ENCODE measurements around the gene CARMIL1.
"Not testable (repeated sequence)": the region's sequence is repeated elsewhere in the genome, so short reads cannot be mapped to it uniquely, and the experiment has no call there.

CARMIL1 gene

GRCh38 chr6:25418454-25419052 is 139.4 kb downstream of the CARMIL1 start:
- intact Hi-C loops (cut with DNase I) = no loop called here
- no peak for DNase-seq

DNA sequence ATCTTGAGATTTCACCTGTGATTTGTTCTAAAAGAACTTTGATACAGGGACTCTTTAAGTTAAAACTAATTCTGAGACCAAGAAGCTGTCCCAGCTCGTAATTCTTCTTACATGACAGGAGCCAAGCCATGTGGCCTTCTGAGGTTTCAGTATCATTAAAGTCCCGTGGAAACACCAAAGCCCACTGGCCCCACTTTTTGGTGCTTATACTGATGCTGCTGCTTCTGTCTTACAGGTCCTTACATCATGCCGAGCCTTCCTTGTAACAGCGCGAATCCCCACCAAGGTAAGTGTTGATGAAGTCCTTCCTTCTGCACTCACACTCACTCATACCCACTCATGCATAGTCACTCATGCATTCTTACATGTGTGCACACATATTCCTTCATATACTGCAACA is 140.7 kb downstream of the CARMIL1 start:
- intact Hi-C loops (cut with DNase I) = no loop called here
- DNase-seq = no peak

DNA sequence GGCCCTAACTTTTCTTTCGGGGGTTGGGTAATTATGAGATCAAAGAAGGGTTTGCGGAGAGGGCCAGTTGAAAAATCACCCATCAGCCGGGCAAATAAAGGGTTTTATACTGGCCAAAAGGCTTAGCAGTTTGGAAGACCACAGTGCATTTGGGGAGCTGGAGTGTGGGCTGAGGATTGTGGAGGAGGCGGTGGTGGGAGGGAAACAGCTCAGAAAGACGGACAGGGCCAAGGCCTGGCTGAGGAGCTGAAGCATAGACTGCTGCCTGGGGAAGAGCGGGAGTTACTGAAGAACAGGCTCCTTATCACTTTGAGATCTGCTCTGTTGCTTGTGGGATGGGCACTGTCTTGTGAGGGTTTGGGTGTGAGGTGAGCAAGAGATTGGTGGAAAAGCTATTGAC is 144.2 kb downstream of the CARMIL1 start:
- DNase-seq = no peak
- intact Hi-C loops (cut with DNase I) = no loop called here

GRCh38 chr6:25424303-25424702 is 145.1 kb downstream of the CARMIL1 start:
- intact Hi-C loops (cut with DNase I) = no loop called here
- no peak for DNase-seq

- intact Hi-C loops (cut with DNase I) = no loop called here
Observed at GRCh38 chr6:25427549-25427948, 148.4 kb downstream of the CARMIL1 start.

DNA sequence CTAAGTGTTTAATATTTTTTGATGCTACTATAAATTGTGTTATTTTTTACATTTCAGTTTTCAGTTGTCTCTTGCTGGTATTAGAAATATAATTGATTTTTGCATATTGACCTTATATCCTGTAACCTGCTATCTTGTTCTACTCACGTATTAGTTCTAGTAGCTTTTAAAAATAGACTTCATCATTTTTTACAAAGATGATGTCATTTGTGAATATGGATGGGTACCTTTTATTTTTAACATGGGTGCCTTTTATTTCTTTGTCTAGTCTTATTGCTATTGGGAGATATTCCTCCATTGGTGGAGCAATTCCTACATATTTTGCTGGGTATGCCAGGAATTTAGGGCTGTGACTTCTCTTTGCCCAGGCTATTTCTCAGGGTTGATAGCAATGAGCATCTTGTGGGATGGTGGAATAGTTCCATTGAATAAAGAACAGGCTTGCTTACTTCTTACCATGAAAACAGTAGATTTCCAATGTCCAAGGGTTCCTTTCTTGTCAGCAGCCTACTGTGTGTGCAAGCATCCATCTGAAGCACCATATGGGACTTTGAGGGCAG is 149.7 kb downstream of the CARMIL1 start:
- intact Hi-C loops (cut with DNase I) = no loop called here
- no peak for DNase-seq

More at GRCh38 chr6:25427549-25427948, 148.4 kb downstream of the CARMIL1 start:
- no peak for DNase-seq

- DNase-seq = no peak
- intact Hi-C loops (cut with DNase I) = no loop called here
Observed at GRCh38 chr6:25431306-25431974, 152.3 kb downstream of the CARMIL1 start.

- intact Hi-C loops (cut with DNase I) = no loop called here
- DNase-seq = no peak
Observed at GRCh38 chr6:25431975-25432307, 152.8 kb downstream of the CARMIL1 start.

- intact Hi-C loops (cut with DNase I) = no loop called here
- DNase-seq = no peak
Observed at GRCh38 chr6:25434921-25435320, 155.7 kb downstream of the CARMIL1 start.

GRCh38 chr6:25435416-25435985 is 156.3 kb downstream of the CARMIL1 start:
- no peak for DNase-seq

GRCh38 chr6:25436760-25437159 is 157.6 kb downstream of the CARMIL1 start:
- intact Hi-C loops (cut with DNase I) = no loop called here
- no peak for DNase-seq

More at GRCh38 chr6:25435416-25435985, 156.3 kb downstream of the CARMIL1 start:
- intact Hi-C loops (cut with DNase I) = no loop called here

DNA sequence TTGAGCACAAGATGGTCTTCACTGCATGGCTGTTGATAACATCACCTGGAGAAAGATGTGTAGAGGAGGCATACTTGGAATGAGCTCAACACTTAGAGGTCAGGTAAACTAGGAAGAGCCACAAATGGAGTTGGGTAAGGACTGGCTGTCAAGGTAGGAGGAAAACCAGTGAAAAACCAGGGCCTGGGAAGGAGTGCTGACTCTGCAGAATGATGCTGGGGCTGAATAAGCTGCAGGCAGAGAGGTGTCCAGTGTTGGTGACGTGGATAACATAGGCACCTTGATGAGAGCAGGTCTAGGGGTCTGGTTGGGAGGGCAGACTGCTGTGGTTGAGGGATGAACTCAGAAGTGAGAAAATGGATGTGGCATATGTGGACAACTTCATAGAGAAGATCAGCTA is 160.2 kb downstream of the CARMIL1 start:
- no peak for DNase-seq
- intact Hi-C loops (cut with DNase I) = no loop called here

DNA sequence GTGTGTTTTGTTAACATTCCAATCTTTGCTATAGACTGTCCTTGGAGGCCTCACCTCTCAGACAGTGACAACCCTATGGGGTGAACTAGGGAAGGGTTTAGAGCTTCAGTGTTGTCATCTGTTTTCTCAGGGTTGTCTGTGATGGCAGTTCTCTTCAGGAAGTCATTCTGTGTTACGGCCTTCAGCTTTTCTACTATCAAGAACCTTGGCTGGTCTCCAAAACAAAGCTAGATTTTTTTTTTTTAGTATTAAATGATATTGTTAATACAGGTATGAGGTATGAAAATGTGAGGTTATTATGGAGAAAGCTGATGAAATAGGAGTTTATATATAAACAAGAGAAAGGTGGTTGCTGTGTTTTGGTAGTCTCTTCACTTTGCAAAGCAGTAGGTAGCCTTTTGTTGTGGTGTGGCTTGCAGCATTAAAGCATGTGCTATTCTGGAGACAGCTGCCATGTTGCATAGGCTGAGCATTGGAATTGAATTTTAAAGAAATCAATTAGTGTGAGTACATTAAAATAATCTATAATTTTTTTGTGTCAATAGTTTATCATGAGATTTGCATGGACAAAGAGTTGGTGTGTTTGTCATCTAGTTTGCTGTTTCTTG is 162.6 kb downstream of the CARMIL1 start:
- no peak for DNase-seq
- intact Hi-C loops (cut with DNase I) = no loop called here

DNA sequence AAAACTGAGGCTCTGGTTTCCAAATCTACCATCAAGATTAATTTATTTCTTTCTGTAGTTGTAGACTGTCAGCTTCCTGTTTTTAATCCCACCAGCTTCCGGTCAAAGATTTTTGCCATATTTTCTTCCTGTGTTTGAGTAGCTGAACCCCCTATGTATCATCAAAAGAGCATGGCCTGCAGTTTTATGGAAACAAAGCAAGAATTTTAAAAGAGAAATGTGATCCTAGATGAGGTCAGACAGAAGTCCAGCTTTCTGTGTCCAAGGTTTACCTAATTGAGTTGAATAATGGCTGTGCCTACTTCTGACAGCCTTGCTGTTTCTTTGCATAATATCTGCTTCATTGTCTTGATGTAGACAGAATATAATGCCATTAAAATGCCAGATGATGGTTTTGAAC is 163.7 kb downstream of the CARMIL1 start:
- no peak for DNase-seq
- intact Hi-C loops (cut with DNase I) = no loop called here

- DNase-seq; intact Hi-C loops (cut with DNase I): not testable (repeated sequence)
Observed at GRCh38 chr6:25444521-25444920, 165.3 kb downstream of the CARMIL1 start.

GRCh38 chr6:25446830-25447569 is 167.8 kb downstream of the CARMIL1 start:
- intact Hi-C loops (cut with DNase I) = no loop called here
- peak in 6 of 42 donors; percentile 13 to 47 (median 19) for DNase-seq

DNA sequence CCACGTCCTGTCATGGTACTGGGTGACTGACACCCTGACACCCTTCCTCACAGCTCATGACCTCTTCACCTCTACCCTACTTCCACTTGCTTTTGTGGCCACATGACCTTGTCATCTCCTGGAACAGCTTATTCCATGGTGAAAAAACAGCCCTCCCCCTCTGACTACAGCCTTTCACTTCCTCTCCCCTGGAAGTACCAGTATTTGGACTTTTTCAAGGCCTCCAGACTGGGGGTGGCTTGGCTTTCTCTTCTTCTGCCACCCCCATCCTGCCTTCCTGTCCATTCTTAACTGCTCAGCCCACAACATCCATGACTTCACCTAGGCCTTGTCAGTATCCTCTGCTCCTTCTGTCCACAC is 168.4 kb downstream of the CARMIL1 start:
- peak in 11 of 42 donors; percentile 3 to 45 (median 11) for DNase-seq
- intact Hi-C loops (cut with DNase I) = no loop called here

DNA sequence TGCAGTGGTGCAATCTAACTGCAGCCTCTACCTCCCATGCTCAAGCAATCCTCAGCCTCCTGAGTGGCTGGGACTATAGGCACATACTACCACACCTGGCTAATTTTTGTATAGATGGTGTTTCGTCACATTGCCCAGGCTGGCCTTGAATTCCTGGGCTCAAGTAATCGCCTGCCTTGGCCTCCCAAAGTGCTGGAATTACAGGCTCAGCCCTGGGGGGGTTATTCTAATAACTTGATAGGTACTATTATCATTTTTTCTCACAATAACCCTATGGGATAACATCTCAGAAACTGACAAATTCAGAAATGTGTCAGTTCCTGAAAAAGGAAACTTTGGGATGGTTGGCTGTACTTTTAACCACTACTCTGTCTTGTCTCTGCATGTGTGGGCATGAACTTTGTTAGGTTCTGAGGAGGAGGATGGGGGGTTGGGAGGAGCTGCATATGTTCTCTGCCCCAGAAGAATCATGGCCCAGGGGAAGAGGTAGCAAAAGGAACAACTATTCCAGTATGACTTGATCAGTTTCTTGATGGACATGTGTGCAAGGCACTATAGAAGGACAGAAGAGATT is 169.9 kb downstream of the CARMIL1 start:
- DNase-seq = no peak
- intact Hi-C loops (cut with DNase I) = no loop called here

- intact Hi-C loops (cut with DNase I) = no loop called here
- peak in 4 of 42 donors; percentile 5 to 19 (median 12) for DNase-seq
Observed at GRCh38 chr6:25449774-25450173, 170.6 kb downstream of the CARMIL1 start.
